HepG2 (cell line): ENCODE results near the gene CDC42EP1. TPM values are rescaled to one million over a fixed set of nuclear protein-coding genes. Genes with fewer than 3 reads are reported as not detected.

Source experiments
- ATAC-seq: fragments of 200-7000 bp; cut with Tn5 transposase; 3 replicates; pipeline ENCODE4 v1.9.1; 2020; ENCODE audit warnings: mild to moderate bottlenecking, moderate library complexity
- BruUV-seq: library from RNA; stranded (reverse); fragments of 400-500 nt; replicated peaks from 2 replicates; lab custom pipeline; 2021; lab: Mats Ljungman, UMichigan
- CTCF ChIA-PET: fragments of 300-600 bp; formaldehyde crosslinking; extraction: SDS; loops from one replicate; lab custom pipeline; 2021; ENCODE audit warnings: low total read pairs, inconsistent platforms, low intra/inter-chr PET ratio; lab: Yijun Ruan, JAX
- POLR2A ChIA-PET: fragments of 350-600 bp; sonication (Branson Sonifier 250); formaldehyde crosslinking; loops from one replicate; lab custom pipeline; 2020; ENCODE audit warnings: antibody characterized with exemption, inconsistent platforms; lab: Yijun Ruan, JAX
- DNase-seq: peaks from one replicate; pipeline ENCODE4 v3.0.0-alpha.2; 2015; ENCODE audit warnings: low spot score
- FAIRE-seq: peaks from 3 replicates; lab custom pipeline; 2011; peaks lifted over from hg19 to GRCh38; lab: Jason Lieb, UNC
- H2AFZ ChIP-seq: one replicate; pipeline ENCODE4 v1.6.1; 2011; ENCODE audit warnings: low read length, inconsistent platforms
- H3K27ac ChIP-seq: fragments of 300-600 bp; 3 replicates; pipeline ENCODE4 v1.8.0; 2011; ENCODE audit warnings: mixed run types, mild to moderate bottlenecking, mixed read lengths, low read length, inconsistent platforms; ENCODE audit not compliant: insufficient read depth; ENCODE audit errors: extremely low read length
- H3K27me3 ChIP-seq, 2 experiments: fragments of 200-600 bp in 1 of 2; 2 replicates in 1 of 2; 3 replicates in 1 of 2; pipeline versions ENCODE4 v1.6.0 to v1.8.0; 2011; ENCODE audit warnings: low read length in 2 of 2, mild to moderate bottlenecking in 2 of 2, moderate library complexity in 2 of 2, inconsistent platforms in 1 of 2; ENCODE audit not compliant: insufficient read depth in 2 of 2, control insufficient read depth in 1 of 2
- H3K36me3 ChIP-seq, 2 experiments: fragments of 200-600 bp in 1 of 2; replicated peaks in 1 of 2; 2 replicates in 1 of 2; 3 replicates in 1 of 2; pipeline versions ENCODE4 v1.5.1 to v1.8.0; 2011; ENCODE audit warnings: low read length in 2 of 2, inconsistent platforms in 1 of 2; ENCODE audit not compliant: insufficient read depth in 2 of 2, control insufficient read depth in 1 of 2
- H3K4me1 ChIP-seq: 2 replicates; pipeline ENCODE4 v1.5.1; 2012; ENCODE audit warnings: low read length, inconsistent platforms; ENCODE audit not compliant: insufficient read depth
- H3K4me2 ChIP-seq: 2 replicates; pipeline ENCODE4 v1.6.0; 2011; ENCODE audit warnings: low read depth, low read length, inconsistent platforms
- H3K4me3 ChIP-seq, 3 experiments: fragments of 200-600 bp in 1 of 3; sonication (generic), shearing (Covaris generic) in 1 of 3; replicated peaks in 1 of 3; 2 replicates each; pipeline ENCODE4 v1.5.1; 2011 to 2016; ENCODE audit warnings: low read length in 3 of 3, inconsistent platforms in 2 of 3, low read depth in 2 of 3, mild to moderate bottlenecking in 2 of 3, control low read depth in 1 of 3, mixed read lengths in 1 of 3; ENCODE audit not compliant: insufficient read depth in 1 of 3
- H3K79me2 ChIP-seq: one replicate; pipeline ENCODE4 v1.6.1; 2011; ENCODE audit warnings: low read length, inconsistent platforms; ENCODE audit not compliant: insufficient read depth
- H3K9ac ChIP-seq: 2 replicates; pipeline ENCODE4 v1.6.0; 2011; ENCODE audit warnings: mild to moderate bottlenecking, low read depth, low read length, inconsistent platforms; ENCODE audit not compliant: insufficient read depth
- H3K9me3 ChIP-seq: 2 replicates; pipeline ENCODE4 v1.5.1; 2012; ENCODE audit warnings: mild to moderate bottlenecking, low read length
- H4K20me1 ChIP-seq: 2 replicates; pipeline ENCODE4 v1.6.0; 2011; ENCODE audit warnings: inconsistent platforms, mild to moderate bottlenecking, low read length, moderate library complexity; ENCODE audit not compliant: insufficient read depth
- CHD4 ChIP-seq: fragments of 200-600 bp; sonication (generic); IDR thresholded peaks from 2 replicates; pipeline ENCODE4 v1.7.0; 2017; ENCODE audit warnings: mild to moderate bottlenecking, low read length, borderline replicate concordance
- HMG20B ChIP-seq: conservative IDR thresholded peaks from 2 replicates; pipeline ENCODE4 v1.6.1; 2016; ENCODE audit warnings: missing genetic modification reagents, missing compliant biosample characterization
- KAT8 ChIP-seq: IDR thresholded peaks from 2 replicates; pipeline ENCODE4 v1.6.1; 2016; ENCODE audit warnings: missing genetic modification reagents, missing compliant biosample characterization
- NFIC ChIP-seq: IDR thresholded peaks from 2 replicates; pipeline ENCODE4 v1.6.1; 2012; ENCODE audit warnings: mild to moderate bottlenecking, low read length, inconsistent platforms
- NFRKB ChIP-seq: fragments of 450-650 bp; IDR thresholded peaks from 2 replicates; pipeline ENCODE4 v1.6.1; 2017
- PAF1 ChIP-seq: IDR thresholded peaks from 2 replicates; pipeline ENCODE4 v1.6.1; 2016; ENCODE audit warnings: missing genetic modification reagents, missing compliant biosample characterization
- YEATS2 ChIP-seq: sonication (generic); formaldehyde crosslinking; IDR thresholded peaks from 2 replicates; pipeline ENCODE4 v1.4.0; 2020; ENCODE audit warnings: missing genetic modification reagents, borderline replicate concordance
- ZNF562 ChIP-seq: sonication (generic); formaldehyde crosslinking; IDR thresholded peaks from 2 replicates; pipeline ENCODE4 v1.8.0; 2022; ENCODE audit warnings: missing genetic modification reagents, borderline replicate concordance
- ZNF747 ChIP-seq: sonication (generic); formaldehyde crosslinking; IDR thresholded peaks from 2 replicates; pipeline ENCODE4 v1.8.1; 2023; ENCODE audit warnings: missing genetic modification reagents, mild to moderate bottlenecking, borderline replicate concordance
- WGBS: methylation state at CpG from one replicate; pipeline ENCODE4 v1.1.6; 2017; ENCODE audit warnings: low lambda C conversion rate; 5-methylcytosine and 5-hydroxymethylcytosine counted together
- in situ Hi-C: cut with HindIII; loops from 2 replicates; pipeline ENCODE4 v1.10.0; 2017; ENCODE audit warnings: low pct_unique_long_range_greater_than_20kb; ENCODE audit not compliant: extremely low pct_ligation_motif_present
- intact Hi-C: fragments of 100-400 bp; cut with micrococcal nuclease; formaldehyde crosslinking; loops from one replicate; pipeline ENCODE4 v1.10.0; 2022; ENCODE audit not compliant: unreplicated experiment
- polyA plus RNA-seq, 8 experiments: library from polyadenylated mRNA; depleted of rRNA in 3 of 8; stranded (reverse) in 7 of 8; unstranded in 1 of 8; fragments of >200 nt; fragmentation: Illumina TruSeq in 4 of 8; extraction: Trizol in 4 of 8; gene quantifications; 2 replicates each; pipeline versions ENCODE4 v1.2.1 to v1.2.3, GENCODE V29; 2011 to 2016; ENCODE audit warnings: low read depth in 4 of 8, missing spikeins in 1 of 8, mixed read lengths in 1 of 8; ENCODE audit not compliant: insufficient read depth in 1 of 8
- total RNA-seq, 5 experiments: library from RNA; depleted of rRNA; stranded (reverse); fragments of >200 nt; fragmentation: Illumina TruSeq; extraction: Trizol; gene quantifications; 2 replicates each; pipeline ENCODE4 v1.2.3, GENCODE V29; 2016; ENCODE audit warnings: low read depth in 1 of 5
- TF ChIP-seq, protein P1 (sequence below): IDR thresholded peaks from 2 replicates; pipeline ENCODE4 v1.6.1; 2016; ENCODE audit warnings: missing biosample characterization, missing genetic modification reagents, low read depth
- TF ChIP-seq, protein P2 (sequence below): sonication (generic); formaldehyde crosslinking; IDR thresholded peaks from 2 replicates; pipeline ENCODE4 v1.5.1; 2020; ENCODE audit warnings: missing genetic modification reagents, mild to moderate bottlenecking, borderline replicate concordance
- TF ChIP-seq, protein P3 (sequence below): sonication (generic); formaldehyde crosslinking; IDR thresholded peaks from 2 replicates; pipeline ENCODE4 v1.5.1; 2020; ENCODE audit warnings: missing genetic modification reagents, mild to moderate bottlenecking, borderline replicate concordance

Gene CDC42EP1
- total and polyA plus RNA-seq, 2 of the 13 experiments (the other 11 are each of a cell fraction or from before 2014, with no cell fraction given): 17.1 to 29.5 TPM

DNA sequence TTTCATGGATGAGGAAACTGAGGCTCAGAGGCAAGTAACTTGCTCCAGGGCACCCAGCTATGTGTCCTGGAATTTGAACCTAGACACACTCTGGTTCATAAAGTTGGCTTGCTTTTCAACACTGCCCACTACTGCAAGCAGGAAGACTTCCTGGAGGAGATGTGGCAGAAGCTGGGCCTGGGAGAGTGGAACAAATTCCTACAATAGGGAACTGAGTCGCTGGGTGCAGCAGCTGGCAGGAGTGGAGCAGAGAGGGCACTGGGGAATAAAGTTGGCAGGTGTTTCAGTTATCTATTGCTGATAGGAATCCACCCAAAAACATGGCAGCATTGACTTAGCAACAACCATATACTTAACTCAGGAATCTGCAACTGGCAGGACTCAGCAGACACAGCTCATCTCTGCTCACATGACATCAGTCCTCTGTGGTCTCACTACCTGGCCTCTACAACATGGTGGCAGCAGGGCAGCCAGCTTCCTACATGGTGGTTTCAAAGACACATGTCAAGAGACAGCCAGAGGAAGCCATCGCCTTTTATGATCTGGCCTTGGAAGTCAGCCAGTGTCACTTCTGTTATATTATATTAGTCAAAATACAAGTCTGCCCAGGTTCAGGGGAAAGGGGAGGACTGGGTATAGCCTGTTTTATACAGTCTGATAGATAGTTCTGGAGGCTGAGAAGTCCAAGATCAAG is 30.5 kb upstream of the CDC42EP1 start:
- Histone ChIP-seq H4K20me1 (no peaks in the 10 kb centered on the region), H3K27ac (no peak overlapping the region), H3K9me3 (no peaks in the 10 kb centered on the region), H3K27me3 (peaks cover 0 to 13% of the 10 kb centered on the region in 2 experiments; a peak in 1 of 5 replicates), H3K4me1 (peaks cover 56% of the 10 kb centered on the region), H2AFZ (no peak overlapping the region), H3K36me3 (no peaks in the 10 kb centered on the region), H3K9ac (no peak overlapping the region), H3K4me2 (no peak overlapping the region), H3K4me3 (no peak overlapping the region), H3K79me2 (no peaks in the 10 kb centered on the region)
- ATAC-seq (no peak), FAIRE-seq (no peak), DNase-seq (no peak)
- intact Hi-C loops: loop anchor here (10.0 kb wide), 1 partner anchor 55 kb away; no protein-coding TSS in a partner anchor
- POLR2A ChIA-PET: interaction anchor here (0.9 kb wide), 1 partner anchor 104 kb away, joined by 3 read pairs; no protein-coding TSS in a partner anchor
- no TSS peak for BruUV-seq
- TF ChIP-seq NFRKB (no peak), PAF1 (CRISPR knock-in tag) (no peak), CHD4 (no peak), HMG20B (no peak), ZNF747 (no peak), ZNF562 (CRISPR knock-in tag) (no peak), KAT8 (CRISPR knock-in tag) (no peak), NFIC (no peak), YEATS2 (CRISPR knock-in tag) (no peak)
- TF ChIP-seq, protein P1, sequence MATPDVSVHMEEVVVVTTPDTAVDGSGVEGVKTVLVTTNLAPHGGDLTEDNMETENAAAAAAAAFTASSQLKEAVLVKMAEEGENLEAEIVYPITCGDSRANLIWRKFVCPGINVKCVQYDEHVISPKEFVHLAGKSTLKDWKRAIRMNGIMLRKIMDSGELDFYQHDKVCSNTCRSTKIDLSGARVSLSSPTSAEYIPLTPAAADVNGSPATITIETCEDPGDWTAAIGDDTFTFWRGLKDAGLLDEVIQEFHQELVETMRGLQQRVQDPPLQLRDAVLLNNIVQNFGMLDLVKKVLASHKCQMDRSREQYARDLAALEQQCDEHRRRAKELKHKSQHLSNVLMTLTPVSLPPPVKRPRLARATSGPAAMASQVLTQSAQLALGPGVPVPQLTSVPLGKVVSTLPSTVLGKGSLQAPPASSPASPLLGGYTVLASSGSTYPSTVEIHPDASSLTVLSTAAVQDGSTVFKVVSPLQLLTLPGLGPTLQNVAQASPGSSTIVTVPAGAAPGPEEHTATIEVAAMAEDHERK (CRISPR knock-in tag): no peak
- TF ChIP-seq, protein P2, sequence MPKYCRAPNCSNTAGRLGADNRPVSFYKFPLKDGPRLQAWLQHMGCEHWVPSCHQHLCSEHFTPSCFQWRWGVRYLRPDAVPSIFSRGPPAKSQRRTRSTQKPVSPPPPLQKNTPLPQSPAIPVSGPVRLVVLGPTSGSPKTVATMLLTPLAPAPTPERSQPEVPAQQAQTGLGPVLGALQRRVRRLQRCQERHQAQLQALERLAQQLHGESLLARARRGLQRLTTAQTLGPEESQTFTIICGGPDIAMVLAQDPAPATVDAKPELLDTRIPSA: no peak
- TF ChIP-seq, protein P3, sequence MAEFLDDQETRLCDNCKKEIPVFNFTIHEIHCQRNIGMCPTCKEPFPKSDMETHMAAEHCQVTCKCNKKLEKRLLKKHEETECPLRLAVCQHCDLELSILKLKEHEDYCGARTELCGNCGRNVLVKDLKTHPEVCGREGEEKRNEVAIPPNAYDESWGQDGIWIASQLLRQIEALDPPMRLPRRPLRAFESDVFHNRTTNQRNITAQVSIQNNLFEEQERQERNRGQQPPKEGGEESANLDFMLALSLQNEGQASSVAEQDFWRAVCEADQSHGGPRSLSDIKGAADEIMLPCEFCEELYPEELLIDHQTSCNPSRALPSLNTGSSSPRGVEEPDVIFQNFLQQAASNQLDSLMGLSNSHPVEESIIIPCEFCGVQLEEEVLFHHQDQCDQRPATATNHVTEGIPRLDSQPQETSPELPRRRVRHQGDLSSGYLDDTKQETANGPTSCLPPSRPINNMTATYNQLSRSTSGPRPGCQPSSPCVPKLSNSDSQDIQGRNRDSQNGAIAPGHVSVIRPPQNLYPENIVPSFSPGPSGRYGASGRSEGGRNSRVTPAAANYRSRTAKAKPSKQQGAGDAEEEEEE (CRISPR knock-in tag): no peak
- in situ Hi-C loops: no loop called here
- CTCF ChIA-PET: no interaction called here
- 71% methylated on average over 2 of the region's 2 CpGs for WGBS
